DOHH2 (cell line): ENCODE data around the gene NEK8.

Source experiments
- CTCF ChIP-seq: fragments of 200-600 bp; sonication (generic); IDR thresholded peaks from one replicate; pipeline ENCODE4 v1.5.1; 2014; ENCODE audit warnings: antibody characterized with exemption, mild to moderate bottlenecking, low read depth, low read length; ENCODE audit not compliant: poor library complexity, severe bottlenecking
- EZH2phosphoT487 ChIP-seq: fragments of 200-600 bp; sonication (generic); IDR thresholded peaks from 2 replicates; pipeline ENCODE4 v1.6.1; 2017; ENCODE audit warnings: borderline replicate concordance, mild to moderate bottlenecking, antibody characterized with exemption, low read length, moderate library complexity, mixed read lengths

- TF ChIP-seq CTCF: no peak
- no peak for TF ChIP-seq EZH2phosphoT487
Observed at GRCh38 chr17:28704219-28704858, 24.2 kb upstream of the NEK8 start.
